HG03280 (cell line): Measurements from ENCODE around the gene SLC2A10.

Experiments used
- ATAC-seq: cut with Tn5 transposase; IDR thresholded peaks from one replicate; pipeline ENCODE4 v1.9.1; 2021; ENCODE audit warnings: mild to moderate bottlenecking, moderate library complexity; ENCODE audit not compliant: unreplicated experiment

SLC2A10 gene

GRCh38 chr20:46701986-46702385, 7.5 kb upstream of the SLC2A10 start:
- ATAC-seq: no peak

- no peak for ATAC-seq
Measured at GRCh38 chr20:46702447-46703203, 6.8 kb upstream of the SLC2A10 start.

- no peak for ATAC-seq
Measured at GRCh38 chr20:46703435-46703834, 6.0 kb upstream of the SLC2A10 start.

GRCh38 chr20:46704714-46705377, 4.6 kb upstream of the SLC2A10 start:
- ATAC-seq: no peak

GRCh38 chr20:46705378-46705729, 4.1 kb upstream of the SLC2A10 start:
- ATAC-seq: no peak

- ATAC-seq: no peak
Measured at GRCh38 chr20:46706242-46706641, 3.2 kb upstream of the SLC2A10 start.

- no peak for ATAC-seq
Measured at GRCh38 chr20:46708172-46708860, 1.1 kb upstream of the SLC2A10 start.

- no peak for ATAC-seq
Measured at GRCh38 chr20:46709055-46709458, 392 bp upstream of the SLC2A10 start.

- ATAC-seq: no peak
Measured at GRCh38 chr20:46710153-46710913, 884 bp downstream of the SLC2A10 start.

- ATAC-seq: no peak
Measured at GRCh38 chr20:46712056-46712636, 2.7 kb downstream of the SLC2A10 start.

GRCh38 chr20:46713957-46714834, 4.7 kb downstream of the SLC2A10 start:
- no peak for ATAC-seq

- no peak for ATAC-seq
Measured at GRCh38 chr20:46715292-46715756, 5.9 kb downstream of the SLC2A10 start.

- no peak for ATAC-seq
Measured at GRCh38 chr20:46717818-46718541, 8.5 kb downstream of the SLC2A10 start.

GRCh38 chr20:46720019-46720418, 10.6 kb downstream of the SLC2A10 start:
- ATAC-seq: no peak

- no peak for ATAC-seq
Measured at GRCh38 chr20:46720776-46721425, 11.5 kb downstream of the SLC2A10 start.

- ATAC-seq: no peak
Measured at GRCh38 chr20:46721476-46721875, 12.0 kb downstream of the SLC2A10 start.

GRCh38 chr20:46722450-46722849, 13.0 kb downstream of the SLC2A10 start:
- no peak for ATAC-seq

GRCh38 chr20:46723039-46723438, 13.6 kb downstream of the SLC2A10 start:
- no peak for ATAC-seq
